Measurements from ENCODE around the gene OPRM1. TPM values are rescaled to one million over a fixed set of nuclear protein-coding genes. Genes with fewer than 3 reads are reported as not detected.

The OPRM1 gene
- total RNA-seq, 4 donors from 2014 or later, result not detected

DNA sequence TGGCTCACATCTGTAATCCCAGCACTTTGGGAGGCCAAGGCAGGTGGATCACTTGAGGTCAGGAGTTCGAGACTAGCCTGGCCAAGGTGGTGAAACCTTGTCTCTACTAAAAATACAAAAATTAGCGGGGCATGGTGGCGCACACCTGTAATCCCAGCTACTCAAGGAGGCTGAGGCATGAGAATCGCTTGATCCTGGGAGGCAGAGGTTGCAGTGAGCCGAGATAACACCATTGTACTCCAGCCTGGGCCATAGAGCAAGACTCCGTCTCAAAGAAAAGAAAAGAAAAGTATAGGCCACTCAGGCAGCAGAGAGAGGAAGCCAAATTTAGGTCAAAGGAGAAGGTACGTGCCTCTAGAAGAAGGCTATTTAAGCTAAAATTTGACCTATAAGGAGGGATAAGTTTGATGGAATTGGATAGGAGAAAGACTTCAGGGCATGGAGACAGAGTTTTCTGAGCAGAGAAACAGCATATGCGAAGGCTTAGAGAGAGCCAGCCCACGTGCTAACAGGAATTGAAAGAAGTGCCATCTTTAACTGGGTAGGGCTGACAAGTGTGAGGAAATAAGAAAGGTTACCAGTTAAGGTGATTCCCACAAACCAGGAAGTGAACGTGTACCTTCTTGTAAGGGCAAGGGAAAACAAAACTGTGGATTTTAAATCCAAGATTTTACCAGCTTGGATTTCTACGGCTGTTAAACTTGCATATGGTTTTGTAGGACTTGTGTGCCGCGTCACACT lies 203.7 kb downstream of the OPRM1 start:
- H3K4me1 ChIP-seq, result no peaks in the 10 kb centered on the region
- H3K4me3 ChIP-seq, result no peak overlapping the region
- H3K27ac ChIP-seq, result no peak overlapping the region
- TF ChIP-seq, protein P1, sequence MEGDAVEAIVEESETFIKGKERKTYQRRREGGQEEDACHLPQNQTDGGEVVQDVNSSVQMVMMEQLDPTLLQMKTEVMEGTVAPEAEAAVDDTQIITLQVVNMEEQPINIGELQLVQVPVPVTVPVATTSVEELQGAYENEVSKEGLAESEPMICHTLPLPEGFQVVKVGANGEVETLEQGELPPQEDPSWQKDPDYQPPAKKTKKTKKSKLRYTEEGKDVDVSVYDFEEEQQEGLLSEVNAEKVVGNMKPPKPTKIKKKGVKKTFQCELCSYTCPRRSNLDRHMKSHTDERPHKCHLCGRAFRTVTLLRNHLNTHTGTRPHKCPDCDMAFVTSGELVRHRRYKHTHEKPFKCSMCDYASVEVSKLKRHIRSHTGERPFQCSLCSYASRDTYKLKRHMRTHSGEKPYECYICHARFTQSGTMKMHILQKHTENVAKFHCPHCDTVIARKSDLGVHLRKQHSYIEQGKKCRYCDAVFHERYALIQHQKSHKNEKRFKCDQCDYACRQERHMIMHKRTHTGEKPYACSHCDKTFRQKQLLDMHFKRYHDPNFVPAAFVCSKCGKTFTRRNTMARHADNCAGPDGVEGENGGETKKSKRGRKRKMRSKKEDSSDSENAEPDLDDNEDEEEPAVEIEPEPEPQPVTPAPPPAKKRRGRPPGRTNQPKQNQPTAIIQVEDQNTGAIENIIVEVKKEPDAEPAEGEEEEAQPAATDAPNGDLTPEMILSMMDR (IDR thresholded peaks at IDR 0.05), result no peak
- no peak for TF ChIP-seq POLR2A (IDR thresholded peaks at IDR 0.05)
- no peaks in the 10 kb centered on the region for H3K9me3 ChIP-seq
- DNase-seq, result no peak
- H3K36me3 ChIP-seq, result no peaks in the 10 kb centered on the region
- no peaks in the 10 kb centered on the region for H3K27me3 ChIP-seq

DNA sequence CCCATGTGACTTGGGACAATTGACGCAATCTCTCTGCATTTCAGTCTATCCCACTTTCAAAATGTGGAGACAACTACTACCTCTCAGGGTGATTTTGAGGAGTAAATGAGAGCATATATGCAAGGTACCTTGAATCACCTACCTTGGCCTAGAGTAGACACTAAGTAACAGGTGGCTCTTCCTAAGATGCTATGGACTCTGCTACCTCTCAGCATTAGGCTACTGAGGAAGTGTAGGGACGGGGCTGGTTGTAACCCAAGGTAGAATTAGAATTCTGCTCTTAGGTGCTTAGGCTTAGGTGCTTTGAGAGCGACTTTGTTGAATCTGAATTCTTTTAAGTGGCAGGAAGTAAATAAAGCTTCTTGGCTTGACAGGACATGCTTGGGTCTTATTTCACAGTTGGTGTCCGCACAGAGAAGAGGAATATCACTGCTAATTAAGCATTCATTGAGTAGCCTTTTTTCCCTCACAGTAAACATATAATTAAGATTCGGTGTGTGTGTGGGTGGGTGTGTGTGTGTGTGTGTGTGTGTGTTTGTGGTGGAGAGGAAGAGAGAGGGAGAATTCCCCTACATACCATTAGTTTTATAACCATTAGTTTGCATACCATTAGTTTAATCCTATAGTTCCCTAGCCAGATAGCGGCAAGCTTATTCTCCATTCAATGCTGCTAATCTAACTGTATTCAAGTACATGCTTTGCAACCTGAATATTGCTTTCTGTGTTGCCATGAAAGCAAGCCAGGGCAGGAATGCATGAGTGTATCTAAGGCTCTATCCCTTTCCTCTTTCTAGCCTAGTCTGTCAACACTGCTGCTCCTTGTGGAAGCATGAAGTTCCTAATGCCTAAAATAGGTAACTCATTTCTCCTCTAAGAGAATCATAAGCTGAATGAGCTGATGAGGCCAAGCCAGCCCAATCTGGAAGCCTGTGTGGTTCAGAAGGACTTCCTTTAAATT lies 205.0 kb downstream of the OPRM1 start:
- no peak for TF ChIP-seq POLR2A (IDR thresholded peaks at IDR 0.05)
- TF ChIP-seq, protein P1 (IDR thresholded peaks at IDR 0.05), result no peak
- H3K4me1 ChIP-seq, result no peaks in the 10 kb centered on the region
- H3K4me3 ChIP-seq, result peak overlapping the region in 3 of 4 donors; percentile 26 to 35 (median 27)
- H3K27ac ChIP-seq, result peak overlapping the region in 2 of 4 donors; percentile 30 to 62
- no peaks in the 10 kb centered on the region for H3K36me3 ChIP-seq
- no peak for DNase-seq
- H3K27me3 ChIP-seq, result no peaks in the 10 kb centered on the region
- H3K9me3 ChIP-seq, result no peaks in the 10 kb centered on the region

DNA sequence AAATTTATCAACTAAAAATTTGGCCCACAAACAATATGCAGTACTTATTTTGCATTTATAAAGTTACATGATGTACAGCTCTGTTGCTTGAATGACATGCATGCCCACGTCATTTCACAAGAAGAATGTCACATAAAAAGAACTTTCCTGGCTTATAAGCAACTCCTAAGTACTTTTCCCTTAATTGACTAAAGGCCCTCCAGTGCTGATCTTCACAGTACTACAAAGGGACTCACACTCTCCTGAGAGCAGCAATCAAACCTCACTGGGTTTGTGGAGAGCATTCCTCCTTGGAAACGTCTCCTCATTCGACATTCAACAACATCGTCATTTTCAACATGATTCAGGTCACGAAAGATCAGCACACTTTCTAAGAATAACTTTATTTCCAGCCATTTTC lies 206.5 kb downstream of the OPRM1 start:
- Histone ChIP-seq H3K4me1 (peaks cover 0 to 3% (median 0%) of the 10 kb centered on the region in 4 donors), H3K4me3 (peak overlapping the region; percentile 27 to 39 (median 33)), H3K36me3 (no peaks in the 10 kb centered on the region), H3K27me3 (no peaks in the 10 kb centered on the region), H3K9me3 (no peaks in the 10 kb centered on the region), H3K27ac (peak overlapping the region in 3 of 4 donors; percentile 45 to 62 (median 46))
- TF ChIP-seq, protein P1 (IDR thresholded peaks at IDR 0.05), result no peak
- TF ChIP-seq POLR2A (IDR thresholded peaks at IDR 0.05), result no peak
- DNase-seq, result no peak

DNA sequence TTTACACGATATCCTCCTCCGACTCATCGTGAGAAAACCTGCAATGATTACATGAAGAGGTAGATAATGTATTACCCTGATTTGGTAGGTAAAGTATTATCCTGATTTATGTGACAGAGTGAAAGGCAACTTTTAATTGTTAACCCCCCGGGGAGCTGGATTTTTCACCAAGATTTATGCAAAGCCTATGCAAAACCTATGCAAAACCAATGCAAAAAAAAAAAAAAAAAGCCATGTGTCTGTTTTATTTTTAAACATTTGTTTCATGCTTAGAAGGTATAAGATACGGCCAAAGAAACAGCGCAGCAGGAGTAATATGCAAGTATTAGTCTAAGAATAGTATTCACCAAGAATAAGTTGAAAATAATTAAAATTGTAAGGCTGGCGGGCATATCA lies 207.7 kb downstream of the OPRM1 start:
- TF ChIP-seq, protein P1 (IDR thresholded peaks at IDR 0.05), result no peak
- no peak for TF ChIP-seq POLR2A (IDR thresholded peaks at IDR 0.05)
- Histone ChIP-seq H3K4me3 (peak overlapping the region; percentile 27 to 39 (median 33)), H3K36me3 (no peaks in the 10 kb centered on the region), H3K27me3 (no peaks in the 10 kb centered on the region), H3K4me1 (peaks cover 0 to 3% (median 0%) of the 10 kb centered on the region in 4 donors), H3K27ac (peak overlapping the region; percentile 35 to 67 (median 54)), H3K9me3 (no peaks in the 10 kb centered on the region)
- DNase-seq, result no peak

DNA sequence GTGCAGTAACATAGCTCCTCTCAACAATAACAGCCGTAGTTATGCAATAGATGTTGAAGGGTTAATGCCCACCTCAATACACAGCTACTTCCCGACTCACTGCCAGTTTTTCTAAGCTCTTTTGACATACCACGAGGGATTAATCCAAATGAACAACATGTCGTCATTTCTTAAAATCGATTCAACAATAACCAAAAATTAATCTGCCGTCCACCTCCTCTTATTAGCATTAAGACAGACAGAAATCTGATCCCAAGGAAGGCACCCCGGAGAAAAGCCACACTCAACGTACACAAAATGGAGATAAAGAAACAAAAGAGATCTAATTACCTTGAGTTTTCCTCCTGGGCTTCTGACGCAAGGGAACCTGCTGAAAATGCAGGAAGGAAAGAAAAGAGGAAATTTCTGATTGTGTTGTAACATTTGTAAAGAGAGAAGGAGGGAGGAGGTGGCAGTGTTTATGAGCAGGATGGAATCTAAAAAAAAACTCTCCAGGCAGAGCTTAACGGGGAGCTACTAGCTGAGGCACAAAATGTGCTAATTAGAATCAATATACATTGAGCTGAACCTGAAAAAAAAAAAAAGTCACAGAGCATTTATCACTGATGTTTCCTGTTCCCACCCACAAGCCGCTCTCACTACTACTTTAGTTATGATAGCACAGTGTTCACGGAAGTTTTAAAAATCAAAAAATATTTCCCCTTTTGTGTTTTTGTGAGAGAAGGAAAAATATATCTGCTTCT lies 208.2 kb downstream of the OPRM1 start:
- Histone ChIP-seq H3K4me1 (peaks cover 0 to 3% (median 0%) of the 10 kb centered on the region in 4 donors), H3K27me3 (no peaks in the 10 kb centered on the region), H3K27ac (peak overlapping the region; percentile 35 to 67 (median 54)), H3K36me3 (no peaks in the 10 kb centered on the region), H3K4me3 (peak overlapping the region; percentile 27 to 39 (median 33)), H3K9me3 (no peaks in the 10 kb centered on the region)
- TF ChIP-seq, protein P1 (IDR thresholded peaks at IDR 0.05), result no peak
- peak in 1 of 2 donors; percentile 16 for TF ChIP-seq POLR2A (IDR thresholded peaks at IDR 0.05)
- DNase-seq, result peak in 2 of 3 donors; percentile 56 to 66

All from Peyer's patch (tissue), 4 donors.